Activated CD4-positive, alpha-beta T cell treated with anti-CD3 and anti-CD28 coated beads for 24 hours (primary cell): ENCODE data around the gene HIGD2A.

Experiments
- DNase-seq, 2 donors: peaks; one replicate each; pipeline ENCODE4 v3.0.0-alpha.2; 2020; ENCODE audit warnings: low read depth in 2 of 2

Gene HIGD2A

GRCh38 chr5:176388444-176389134 lies at the start of gene HIGD2A, which contains the start of gene NOP16:
Gene HIGD2A (plus strand): TSS chr5:176388751. CDS start chr5:176388820, 69 bp downstream.
Gene NOP16 (minus strand): TSS chr5:176388598. CDS start chr5:176388539, 59 bp downstream.
- DNase-seq, result peak; percentile 100

- DNase-seq, result no peak
These were observed 49.2 kb upstream of the HIGD2A start for GRCh38 chr5:176339304-176339703.

- DNase-seq, result no peak
These were observed 47.0 kb upstream of the HIGD2A start for GRCh38 chr5:176341325-176342157.

GRCh38 chr5:176342158-176342483 lies 46.4 kb upstream of the HIGD2A start:
- no peak for DNase-seq

GRCh38 chr5:176342766-176343458 lies 45.6 kb upstream of the HIGD2A start:
- DNase-seq, result no peak

GRCh38 chr5:176350416-176350815 lies 38.1 kb upstream of the HIGD2A start:
- no peak for DNase-seq

GRCh38 chr5:176352116-176352878 lies 36.3 kb upstream of the HIGD2A start:
- no peak for DNase-seq

- DNase-seq, result no peak
These were observed 35.0 kb upstream of the HIGD2A start for GRCh38 chr5:176353533-176353932.

GRCh38 chr5:176355400-176356178 lies 33.0 kb upstream of the HIGD2A start:
- DNase-seq, result no peak

GRCh38 chr5:176356179-176356566 lies 32.4 kb upstream of the HIGD2A start:
- DNase-seq, result no peak

GRCh38 chr5:176359658-176360057 lies 28.9 kb upstream of the HIGD2A start:
- no peak for DNase-seq

- DNase-seq, result peak in 1 of 2 donors; percentile 10
These were observed 27.6 kb upstream of the HIGD2A start for GRCh38 chr5:176360894-176361436.

- DNase-seq, result peak; percentile 88 to 93
These were observed 26.9 kb upstream of the HIGD2A start, which contains the start of gene KIAA1191 for GRCh38 chr5:176361437-176362232. Gene KIAA1191 (minus strand): TSS chr5:176361764. CDS start chr5:176359508, 2,256 bp downstream.

GRCh38 chr5:176362233-176362490 lies 26.4 kb upstream of the HIGD2A start:
- DNase-seq, result no peak

- no peak for DNase-seq
These were observed 23.7 kb upstream of the HIGD2A start for GRCh38 chr5:176364765-176365350.

GRCh38 chr5:176365351-176366231 lies 23.0 kb upstream of the HIGD2A start, which contains the start of gene ARL10:
Gene ARL10 (plus strand): TSS chr5:176365487. CDS start chr5:176365564, 77 bp downstream.
- DNase-seq, result peak; percentile 40 to 52

GRCh38 chr5:176366232-176366894 lies 22.2 kb upstream of the HIGD2A start:
- DNase-seq, result no peak

GRCh38 chr5:176368726-176369125 lies 19.8 kb upstream of the HIGD2A start:
- no peak for DNase-seq
